ENCODE measurements around the gene NTNG1. TPM values are rescaled to one million over a fixed set of nuclear protein-coding genes. Genes with fewer than 3 reads are reported as not detected.

Gene NTNG1
- total and polyA plus RNA-seq, 10 of the 15 experiments (the other 5 are each of a cell fraction or from before 2014, with no cell fraction given), result 0.18 to 2.3 (median 1.1) TPM; not detected in 1

- TF ChIP-seq, protein P1, sequence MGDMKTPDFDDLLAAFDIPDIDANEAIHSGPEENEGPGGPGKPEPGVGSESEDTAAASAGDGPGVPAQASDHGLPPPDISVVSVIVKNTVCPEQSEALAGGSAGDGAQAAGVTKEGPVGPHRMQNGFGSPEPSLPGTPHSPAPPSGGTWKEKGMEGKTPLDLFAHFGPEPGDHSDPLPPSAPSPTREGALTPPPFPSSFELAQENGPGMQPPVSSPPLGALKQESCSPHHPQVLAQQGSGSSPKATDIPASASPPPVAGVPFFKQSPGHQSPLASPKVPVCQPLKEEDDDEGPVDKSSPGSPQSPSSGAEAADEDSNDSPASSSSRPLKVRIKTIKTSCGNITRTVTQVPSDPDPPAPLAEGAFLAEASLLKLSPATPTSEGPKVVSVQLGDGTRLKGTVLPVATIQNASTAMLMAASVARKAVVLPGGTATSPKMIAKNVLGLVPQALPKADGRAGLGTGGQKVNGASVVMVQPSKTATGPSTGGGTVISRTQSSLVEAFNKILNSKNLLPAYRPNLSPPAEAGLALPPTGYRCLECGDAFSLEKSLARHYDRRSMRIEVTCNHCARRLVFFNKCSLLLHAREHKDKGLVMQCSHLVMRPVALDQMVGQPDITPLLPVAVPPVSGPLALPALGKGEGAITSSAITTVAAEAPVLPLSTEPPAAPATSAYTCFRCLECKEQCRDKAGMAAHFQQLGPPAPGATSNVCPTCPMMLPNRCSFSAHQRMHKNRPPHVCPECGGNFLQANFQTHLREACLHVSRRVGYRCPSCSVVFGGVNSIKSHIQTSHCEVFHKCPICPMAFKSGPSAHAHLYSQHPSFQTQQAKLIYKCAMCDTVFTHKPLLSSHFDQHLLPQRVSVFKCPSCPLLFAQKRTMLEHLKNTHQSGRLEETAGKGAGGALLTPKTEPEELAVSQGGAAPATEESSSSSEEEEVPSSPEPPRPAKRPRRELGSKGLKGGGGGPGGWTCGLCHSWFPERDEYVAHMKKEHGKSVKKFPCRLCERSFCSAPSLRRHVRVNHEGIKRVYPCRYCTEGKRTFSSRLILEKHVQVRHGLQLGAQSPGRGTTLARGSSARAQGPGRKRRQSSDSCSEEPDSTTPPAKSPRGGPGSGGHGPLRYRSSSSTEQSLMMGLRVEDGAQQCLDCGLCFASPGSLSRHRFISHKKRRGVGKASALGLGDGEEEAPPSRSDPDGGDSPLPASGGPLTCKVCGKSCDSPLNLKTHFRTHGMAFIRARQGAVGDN (IDR thresholded peaks at IDR 0.05), result no peak
- TF ChIP-seq FOS (IDR thresholded peaks at IDR 0.05; ENCODE audit: borderline replicate concordance, extremely low read depth, insufficient read length) (no peak), KAT2A (conservative IDR thresholded peaks at IDR 0.05; ENCODE audit: control insufficient read depth, low read depth, low read length) (no peak), PBX3 (IDR thresholded peaks at IDR 0.05; ENCODE audit: insufficient replicate concordance, low read depth, low read length) (no peak), SIN3A (IDR thresholded peaks at IDR 0.05; ENCODE audit: low read depth, low read length) (no peak), TBL1XR1 (IDR thresholded peaks at IDR 0.05; ENCODE audit: low read depth, low read length) (no peak)
These were observed 89.3 kb downstream of the NTNG1 start (continued) for GRCh38 chr1:107230121-107230520.

GRCh38 chr1:107231291-107231690 lies 90.5 kb downstream of the NTNG1 start:
- Histone ChIP-seq H3K36me3 (ENCODE audit: control insufficient read depth in 2 of 2, insufficient read depth in 2 of 2, low read length in 1 of 2) (no peaks in the 10 kb centered on the region), H3K4me2 (ENCODE audit: control insufficient read depth, insufficient read depth) (no peak overlapping the region), H3K4me3 (no peak overlapping the region), H4K20me1 (ENCODE audit: control insufficient read depth, insufficient read depth) (no peaks in the 10 kb centered on the region), H3K4me1 (ENCODE audit: control insufficient read depth, insufficient read depth, low read length) (no peaks in the 10 kb centered on the region), H3K27ac (ENCODE audit: control insufficient read depth, insufficient read depth) (no peak overlapping the region), H3K27me3 (replicated peaks in 1 of 2; ENCODE audit: control insufficient read depth in 2 of 2, insufficient read depth in 2 of 2, low read length in 1 of 2) (no peaks in the 10 kb centered on the region), H3K9me3 (replicated peaks; ENCODE audit: control insufficient read depth, insufficient read depth, low read length) (no peaks in the 10 kb centered on the region), H2AFZ (ENCODE audit: control insufficient read depth, low read depth, low read length) (no peak overlapping the region), H3K79me2 (ENCODE audit: control insufficient read depth, insufficient read depth, low read length) (no peaks in the 10 kb centered on the region), H3K9ac (ENCODE audit: control insufficient read depth, insufficient read depth, low read length) (no peak overlapping the region)
- WGBS (ENCODE audit: insufficient coverage, insufficient replicate concordance, low lambda C conversion rate, missing lambda C conversion rate), result 28% methylated on average over 2 of the region's 2 CpGs
- in situ Hi-C loops (cut with MboI) (no loop called here), intact Hi-C loops (cut with micrococcal nuclease; ENCODE audit: unreplicated experiment) (no loop called here)
- SMC1A ChIA-PET (ENCODE audit: uncharacterized antibody, unreplicated experiment), result no interaction called here
- RAD21 ChIA-PET (ENCODE audit: unreplicated experiment), result no interaction called here
- FAIRE-seq (no peak), ATAC-seq (no peak), DNase-seq (ENCODE audit: low read depth, low spot score) (no peak)
- CTCF ChIA-PET, result no interaction called here
- POLR2A ChIA-PET, result no interaction called here
- no TSS peak for BruUV-seq (replicated peaks)
- TF ChIP-seq PAX8 (IDR thresholded peaks at IDR 0.05), result no peak
- no peak for TF ChIP-seq RAD21 (IDR thresholded peaks at IDR 0.05; ENCODE audit: insufficient read depth, low read depth, low read length)
- no peak for TF ChIP-seq ZNF24 (IDR thresholded peaks at IDR 0.05)
- TF ChIP-seq WRNIP1 (IDR thresholded peaks at IDR 0.05; ENCODE audit: borderline replicate concordance, low read depth, low read length), result no peak
- TF ChIP-seq TAF1 (IDR thresholded peaks at IDR 0.05; ENCODE audit: borderline replicate concordance, low read depth, low read length), result no peak
- no peak for TF ChIP-seq IRF5 (IDR thresholded peaks at IDR 0.05; ENCODE audit: borderline replicate concordance)
- no peak for TF ChIP-seq SIX5 (IDR thresholded peaks at IDR 0.05; ENCODE audit: low read depth, low read length, severe bottlenecking)
- TF ChIP-seq, protein P2, sequence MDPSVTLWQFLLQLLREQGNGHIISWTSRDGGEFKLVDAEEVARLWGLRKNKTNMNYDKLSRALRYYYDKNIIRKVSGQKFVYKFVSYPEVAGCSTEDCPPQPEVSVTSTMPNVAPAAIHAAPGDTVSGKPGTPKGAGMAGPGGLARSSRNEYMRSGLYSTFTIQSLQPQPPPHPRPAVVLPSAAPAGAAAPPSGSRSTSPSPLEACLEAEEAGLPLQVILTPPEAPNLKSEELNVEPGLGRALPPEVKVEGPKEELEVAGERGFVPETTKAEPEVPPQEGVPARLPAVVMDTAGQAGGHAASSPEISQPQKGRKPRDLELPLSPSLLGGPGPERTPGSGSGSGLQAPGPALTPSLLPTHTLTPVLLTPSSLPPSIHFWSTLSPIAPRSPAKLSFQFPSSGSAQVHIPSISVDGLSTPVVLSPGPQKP (IDR thresholded peaks at IDR 0.05; ENCODE audit: low read depth, low read length), result no peak
- TF ChIP-seq MLLT1 (IDR thresholded peaks at IDR 0.05), result no peak
